OCI-LY3 (cell line): ENCODE data around the gene RBL1.

Experiments
- CTCF ChIP-seq: fragments of 200-600, 300-600 bp; sonication (generic); IDR thresholded peaks from 2 replicates; pipeline ENCODE4 v1.5.1; 2014; ENCODE audit warnings: antibody characterized with exemption, low read length, low read depth
- EZH2phosphoT487 ChIP-seq: fragments of 200-600 bp; shearing (Covaris generic); IDR thresholded peaks from 2 replicates; pipeline ENCODE4 v1.6.1; 2018; ENCODE audit warnings: antibody characterized with exemption, mixed run types, low read depth

GRCh38 chr20:37077009-37077408 is 18.8 kb downstream of the RBL1 start:
- TF ChIP-seq EZH2phosphoT487 (no peak), CTCF (no peak)
